ENCODE results near the gene LY6G6C. TPM values are rescaled to one million over a fixed set of nuclear protein-coding genes. Genes with fewer than 3 reads are reported as not detected.

The LY6G6C gene
- total RNA-seq, 1 experiment from 2014 or later = 0.80 TPM

- BruUV-seq (replicated peaks) = no TSS peak
- CTCF ChIA-PET = no interaction called here
- DNase-seq (ENCODE audit: low spot score) = no peak
- intact Hi-C loops (cut with micrococcal nuclease; ENCODE audit: unreplicated experiment) = no loop called here
- Histone ChIP-seq H3K4me1 (ENCODE audit: insufficient read depth, low read length, poor library complexity, severe bottlenecking) (peaks cover 4% of the 10 kb centered on the region), H3K36me3 (ENCODE audit: insufficient read depth, low read length, poor library complexity, severe bottlenecking) (no peaks in the 10 kb centered on the region), H3K27ac (ENCODE audit: low read depth, low read length, poor library complexity, severe bottlenecking) (no peak within 1 kb of the TSS), H3K4me3 (ENCODE audit: low read depth, low read length, poor library complexity, severe bottlenecking) (no peak within 1 kb of the TSS), H3K27me3 (replicated peaks; ENCODE audit: insufficient read depth, low read depth, low read length, poor library complexity) (no peaks in the 10 kb centered on the region), H3K9me3 (ENCODE audit: low read depth, low read length, poor library complexity, severe bottlenecking) (no peaks in the 10 kb centered on the region)
- TF ChIP-seq CTCF (conservative IDR thresholded peaks at IDR 0.05; ENCODE audit: low read depth, low read length) = no peak
- no peak for TF ChIP-seq EZH2 (IDR thresholded peaks at IDR 0.05; ENCODE audit: borderline replicate concordance, low read depth, low read length, poor library complexity, severe bottlenecking)
- POLR2A ChIA-PET (ENCODE audit: low non-redundant PET) = no interaction called here
Measured at GRCh38 chr6:31706599-31706998, 14.9 kb downstream of the LY6G6C start, which contains the start of gene LY6G6F. TSS of gene LY6G6F (plus strand) at chr6:31706866. CDS start at chr6:31706907, 41 bp downstream.

GRCh38 chr6:31705931-31706330 is 15.6 kb downstream of the LY6G6C start:
- H3K36me3 ChIP-seq (ENCODE audit: insufficient read depth, low read length, poor library complexity, severe bottlenecking) = no peaks in the 10 kb centered on the region
- H3K4me3 ChIP-seq (ENCODE audit: low read depth, low read length, poor library complexity, severe bottlenecking) = no peak overlapping the region
- no peaks in the 10 kb centered on the region for H3K9me3 ChIP-seq (ENCODE audit: low read depth, low read length, poor library complexity, severe bottlenecking)
- DNase-seq (ENCODE audit: low spot score) = no peak
- TF ChIP-seq EZH2 (IDR thresholded peaks at IDR 0.05; ENCODE audit: borderline replicate concordance, low read depth, low read length, poor library complexity, severe bottlenecking) = no peak
- no peak for TF ChIP-seq CTCF (conservative IDR thresholded peaks at IDR 0.05; ENCODE audit: low read depth, low read length)
- ChIA-PET CTCF (interaction anchor here (0.6 kb wide), 1 partner anchor 25 kb away, joined by 6 read pairs; no protein-coding TSS in a partner anchor), POLR2A (ENCODE audit: low non-redundant PET) (interaction anchor here (0.6 kb wide), 1 partner anchor 1059 kb away, joined by 8 read pairs; the partner anchor contains the start of gene C6orf136)
- intact Hi-C loops (cut with micrococcal nuclease; ENCODE audit: unreplicated experiment) = no loop called here
- BruUV-seq (replicated peaks) = no TSS peak
- H3K4me1 ChIP-seq (ENCODE audit: insufficient read depth, low read length, poor library complexity, severe bottlenecking) = peaks cover 7% of the 10 kb centered on the region
- no peaks in the 10 kb centered on the region for H3K27me3 ChIP-seq (replicated peaks; ENCODE audit: insufficient read depth, low read depth, low read length, poor library complexity)
- H3K27ac ChIP-seq (ENCODE audit: low read depth, low read length, poor library complexity, severe bottlenecking) = no peak overlapping the region

GRCh38 chr6:31702819-31703716 is 18.5 kb downstream of the LY6G6C start, which contains the start of gene ABHD16A:
TSS of gene ABHD16A (minus strand) at chr6:31703324. CDS start at chr6:31703281, 43 bp downstream.
- ChIA-PET CTCF (no interaction called here), POLR2A (ENCODE audit: low non-redundant PET) (interaction anchor here (0.5 to 1.0 kb wide), 7 partner anchors 22 to 1092 kb away, joined by 3 to 6 read pairs (median 3); partner anchors contain the start of genes DXO, LSM2 and LY6G5C)
- Histone ChIP-seq H3K27me3 (replicated peaks; ENCODE audit: insufficient read depth, low read depth, low read length, poor library complexity) (no peaks in the 10 kb centered on the region), H3K27ac (ENCODE audit: low read depth, low read length, poor library complexity, severe bottlenecking) (peak within 1 kb of the TSS; percentile 97), H3K4me1 (ENCODE audit: insufficient read depth, low read length, poor library complexity, severe bottlenecking) (peaks cover 7% of the 10 kb centered on the region), H3K36me3 (ENCODE audit: insufficient read depth, low read length, poor library complexity, severe bottlenecking) (no peaks in the 10 kb centered on the region), H3K9me3 (ENCODE audit: low read depth, low read length, poor library complexity, severe bottlenecking) (no peaks in the 10 kb centered on the region), H3K4me3 (ENCODE audit: low read depth, low read length, poor library complexity, severe bottlenecking) (peak within 1 kb of the TSS; percentile 71)
- BruUV-seq (replicated peaks) = no TSS peak
- intact Hi-C loops (cut with micrococcal nuclease; ENCODE audit: unreplicated experiment) = no loop called here
- TF ChIP-seq CTCF (conservative IDR thresholded peaks at IDR 0.05; ENCODE audit: low read depth, low read length) (no peak), EZH2 (IDR thresholded peaks at IDR 0.05; ENCODE audit: borderline replicate concordance, low read depth, low read length, poor library complexity, severe bottlenecking) (no peak)
- DNase-seq (ENCODE audit: low spot score) = peak; percentile 100
